Vagina (tissue), 2 donors: ENCODE data around the gene ERO1B. TPM values are rescaled to one million over a fixed set of nuclear protein-coding genes. Genes with fewer than 3 reads are reported as not detected.
A peak's percentile ranks its signal among the peaks of the same experiment; 100 is the strongest.

Experiments
- DNase-seq, 2 donors: peaks; one replicate each; pipeline ENCODE4 v3.0.0-alpha.2; 2017; ENCODE audit errors: extremely low spot score in 2 of 2
- H3K27ac ChIP-seq: fragments of 200-600 bp; sonication (generic); one replicate; pipeline ENCODE4 v1.5.1; 2019
- H3K27me3 ChIP-seq: fragments of 200-600 bp; sonication (generic); one replicate; pipeline ENCODE4 v1.5.1; 2019
- H3K36me3 ChIP-seq, 2 donors: fragments of 200-600 bp; sonication (generic); one replicate each; pipeline ENCODE4 v1.5.1; 2017 to 2019
- H3K4me1 ChIP-seq: fragments of 200-600 bp; sonication (generic); one replicate; pipeline ENCODE4 v1.5.1; 2019
- H3K4me3 ChIP-seq, 2 donors: fragments of 200-600 bp; sonication (generic); 1 replicate in 1 of 2; 2 replicates in 1 of 2; pipeline ENCODE4 v1.5.1; 2016 to 2019
- H3K9me3 ChIP-seq: fragments of 200-600 bp; sonication (generic); one replicate; pipeline ENCODE4 v1.5.1; 2019
- POLR2A ChIP-seq, 2 donors: fragments of 450-650 bp; IDR thresholded peaks; one replicate each; pipeline ENCODE4 v1.6.1; 2017; ENCODE audit warnings: antibody characterized with exemption in 2 of 2, mild to moderate bottlenecking in 2 of 2, moderate library complexity in 2 of 2
- POLR2AphosphoS5 ChIP-seq, 2 donors: sonication (generic); formaldehyde crosslinking; IDR thresholded peaks; one replicate each; pipeline ENCODE4 v1.9.0; 2017; ENCODE audit warnings: antibody characterized with exemption in 2 of 2, mild to moderate bottlenecking in 2 of 2, low read depth in 1 of 2; ENCODE audit not compliant: insufficient read depth in 1 of 2
- intact Hi-C: fragments of 100-400 bp; cut with DNase I; formaldehyde crosslinking; loops from one replicate; pipeline ENCODE4 v1.15.1; 2023
- total RNA-seq: library from RNA; depleted of rRNA; stranded (reverse); fragments of >200 nt; gene quantifications from one replicate; pipeline ENCODE4 v1.2.3, GENCODE V29; 2016
- TF ChIP-seq, protein P1 (sequence below), 3 experiments: fragments of 450-650 bp in 2 of 3; fragments of 200-600 bp in 1 of 3; sonication (generic) in 1 of 3; IDR thresholded peaks; one replicate each; pipeline ENCODE4 v1.5.1; 2017 to 2019; ENCODE audit warnings: antibody characterized with exemption in 3 of 3, mild to moderate bottlenecking in 2 of 3, moderate library complexity in 2 of 3

ERO1B gene
- total RNA-seq, 1 donor from 2014 or later: 10.3 TPM

DNA sequence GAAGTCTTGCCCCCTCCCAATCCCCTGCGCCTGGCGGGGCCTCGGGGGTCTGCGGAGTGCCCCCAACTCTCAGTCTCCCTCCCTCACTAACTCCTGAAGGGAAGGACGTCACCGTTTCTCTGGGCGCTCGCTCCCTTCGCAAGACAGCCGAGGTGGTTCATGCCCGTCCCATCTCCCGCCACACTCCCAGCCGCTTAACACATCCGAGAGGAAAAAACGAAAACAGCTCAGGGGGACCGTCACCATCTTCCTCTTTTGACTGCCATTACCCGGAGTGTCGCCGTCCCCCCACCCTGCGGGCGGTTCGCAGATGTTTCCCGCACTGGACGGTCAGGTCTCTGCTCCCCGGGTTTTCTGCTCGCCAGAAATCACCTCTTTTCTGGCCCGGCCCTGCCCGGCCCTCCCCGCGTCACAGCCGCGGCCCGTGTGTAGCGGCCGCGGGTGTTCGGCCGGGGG, 532 bp downstream of the ERO1B start:
- DNase-seq: no peak
- no peaks in the 10 kb centered on the region for H3K27me3 ChIP-seq
- no peaks in the 10 kb centered on the region for H3K9me3 ChIP-seq
- intact Hi-C loops: no loop called here
- H3K4me3 ChIP-seq: peak overlapping the region; percentile 88 to 92
- H3K4me1 ChIP-seq: peaks cover 15% of the 10 kb centered on the region
- H3K36me3 ChIP-seq: no peaks in the 10 kb centered on the region
- peak overlapping the region; percentile 86 for H3K27ac ChIP-seq
- TF ChIP-seq POLR2AphosphoS5 (IDR thresholded peaks at IDR 0.05; ENCODE audit: insufficient read depth in 1 of 2, low read depth in 1 of 2) (no peak), POLR2A (IDR thresholded peaks at IDR 0.05) (no peak)
- TF ChIP-seq, protein P1, sequence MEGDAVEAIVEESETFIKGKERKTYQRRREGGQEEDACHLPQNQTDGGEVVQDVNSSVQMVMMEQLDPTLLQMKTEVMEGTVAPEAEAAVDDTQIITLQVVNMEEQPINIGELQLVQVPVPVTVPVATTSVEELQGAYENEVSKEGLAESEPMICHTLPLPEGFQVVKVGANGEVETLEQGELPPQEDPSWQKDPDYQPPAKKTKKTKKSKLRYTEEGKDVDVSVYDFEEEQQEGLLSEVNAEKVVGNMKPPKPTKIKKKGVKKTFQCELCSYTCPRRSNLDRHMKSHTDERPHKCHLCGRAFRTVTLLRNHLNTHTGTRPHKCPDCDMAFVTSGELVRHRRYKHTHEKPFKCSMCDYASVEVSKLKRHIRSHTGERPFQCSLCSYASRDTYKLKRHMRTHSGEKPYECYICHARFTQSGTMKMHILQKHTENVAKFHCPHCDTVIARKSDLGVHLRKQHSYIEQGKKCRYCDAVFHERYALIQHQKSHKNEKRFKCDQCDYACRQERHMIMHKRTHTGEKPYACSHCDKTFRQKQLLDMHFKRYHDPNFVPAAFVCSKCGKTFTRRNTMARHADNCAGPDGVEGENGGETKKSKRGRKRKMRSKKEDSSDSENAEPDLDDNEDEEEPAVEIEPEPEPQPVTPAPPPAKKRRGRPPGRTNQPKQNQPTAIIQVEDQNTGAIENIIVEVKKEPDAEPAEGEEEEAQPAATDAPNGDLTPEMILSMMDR (IDR thresholded peaks at IDR 0.05): no peak

DNA sequence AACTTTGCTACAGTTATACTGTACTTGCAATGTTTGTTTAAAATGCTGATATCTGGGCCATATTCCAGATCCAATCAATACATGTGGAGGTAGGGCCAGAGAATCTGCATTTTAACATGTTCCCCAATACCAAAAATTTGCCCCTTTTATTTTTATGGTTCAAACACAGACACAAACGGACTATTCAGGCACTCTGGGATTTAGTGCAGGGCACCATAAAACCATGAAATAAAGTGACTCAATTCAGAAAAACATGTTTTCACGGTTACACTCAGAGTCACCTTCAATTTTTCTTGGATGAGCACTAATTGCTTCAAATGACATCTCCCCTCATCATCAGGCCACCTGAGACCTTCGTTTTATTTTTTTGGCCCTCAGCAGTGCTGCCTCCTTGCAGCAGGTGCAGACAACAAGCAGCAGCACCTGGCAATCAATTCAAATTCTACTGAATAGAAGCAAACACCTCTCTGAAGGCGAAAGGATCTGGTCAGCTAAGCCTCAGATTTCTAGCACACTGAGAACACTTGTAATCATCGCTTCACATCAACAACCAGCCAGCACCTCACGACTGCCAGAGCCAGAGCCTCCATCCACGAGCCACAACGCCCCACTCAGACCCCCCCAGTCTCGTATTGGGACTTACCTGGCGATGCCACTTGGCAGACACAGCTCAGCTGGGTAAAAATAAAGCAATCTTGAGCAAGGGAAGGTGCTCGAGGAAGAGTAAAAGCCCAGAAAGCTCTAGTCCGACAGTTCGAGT, 1.1 kb downstream of the ERO1B start:
- Histone ChIP-seq H3K4me3 (peak overlapping the region; percentile 88 to 92), H3K36me3 (no peaks in the 10 kb centered on the region), H3K4me1 (peaks cover 15% of the 10 kb centered on the region), H3K9me3 (no peaks in the 10 kb centered on the region), H3K27me3 (no peaks in the 10 kb centered on the region), H3K27ac (peak overlapping the region; percentile 86)
- TF ChIP-seq POLR2AphosphoS5 (IDR thresholded peaks at IDR 0.05; ENCODE audit: insufficient read depth in 1 of 2, low read depth in 1 of 2): no peak
- TF ChIP-seq, protein P1 (IDR thresholded peaks at IDR 0.05): no peak
- no peak for TF ChIP-seq POLR2A (IDR thresholded peaks at IDR 0.05)
- DNase-seq: no peak
- intact Hi-C loops: no loop called here

DNA sequence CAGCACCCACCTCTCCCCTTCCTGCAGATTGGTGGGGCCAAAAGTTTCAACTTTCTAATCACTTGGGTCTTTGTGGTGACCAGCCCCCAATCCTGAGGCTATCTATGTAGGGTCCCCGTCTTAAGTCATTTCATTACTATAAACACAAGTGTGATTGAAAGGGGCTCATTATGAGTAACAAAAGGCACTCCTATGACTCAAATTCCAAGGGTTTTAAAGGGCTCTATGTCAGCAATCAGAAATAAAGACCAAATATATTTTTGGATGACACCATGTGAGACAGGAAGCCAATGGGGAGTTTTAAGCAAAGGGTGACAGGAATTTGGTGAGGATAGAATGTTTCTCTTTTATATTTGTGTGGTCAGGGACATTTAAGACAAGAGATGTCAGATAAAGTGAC, 6.2 kb downstream of the ERO1B start:
- intact Hi-C loops: no loop called here
- no peaks in the 10 kb centered on the region for H3K27me3 ChIP-seq
- H3K4me3 ChIP-seq: no peak overlapping the region
- no peak for DNase-seq
- H3K4me1 ChIP-seq: peaks cover 4% of the 10 kb centered on the region
- H3K9me3 ChIP-seq: no peaks in the 10 kb centered on the region
- TF ChIP-seq POLR2A (IDR thresholded peaks at IDR 0.05): no peak
- TF ChIP-seq, protein P1 (IDR thresholded peaks at IDR 0.05): no peak
- no peak for TF ChIP-seq POLR2AphosphoS5 (IDR thresholded peaks at IDR 0.05; ENCODE audit: insufficient read depth in 1 of 2, low read depth in 1 of 2)
- no peak overlapping the region for H3K27ac ChIP-seq
- no peaks in the 10 kb centered on the region for H3K36me3 ChIP-seq

DNA sequence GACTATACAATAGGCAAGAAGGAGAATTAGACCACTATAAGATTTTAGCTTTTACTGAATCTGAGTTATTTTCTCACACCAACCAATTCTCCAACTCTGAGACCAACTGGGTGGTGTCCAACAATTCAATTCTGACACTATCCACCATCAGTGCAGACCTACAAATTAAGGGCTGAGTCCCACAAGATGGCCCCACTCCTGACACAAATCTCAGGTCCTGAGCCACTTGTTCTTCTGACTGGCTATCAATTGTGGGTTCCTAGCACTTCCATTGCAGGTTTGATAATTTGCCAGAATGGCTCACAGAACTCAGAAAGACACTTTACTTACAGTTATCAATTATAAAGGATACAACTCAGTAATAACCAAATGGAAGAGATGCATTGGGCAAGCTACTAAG, 6.7 kb downstream of the ERO1B start:
- no peaks in the 10 kb centered on the region for H3K9me3 ChIP-seq
- H3K4me1 ChIP-seq: no peaks in the 10 kb centered on the region
- intact Hi-C loops: no loop called here
- DNase-seq: no peak
- H3K4me3 ChIP-seq: no peak overlapping the region
- no peaks in the 10 kb centered on the region for H3K36me3 ChIP-seq
- no peak overlapping the region for H3K27ac ChIP-seq
- no peaks in the 10 kb centered on the region for H3K27me3 ChIP-seq
- TF ChIP-seq POLR2A (IDR thresholded peaks at IDR 0.05) (no peak), POLR2AphosphoS5 (IDR thresholded peaks at IDR 0.05; ENCODE audit: insufficient read depth in 1 of 2, low read depth in 1 of 2) (no peak)
- TF ChIP-seq, protein P1 (IDR thresholded peaks at IDR 0.05): no peak

DNA sequence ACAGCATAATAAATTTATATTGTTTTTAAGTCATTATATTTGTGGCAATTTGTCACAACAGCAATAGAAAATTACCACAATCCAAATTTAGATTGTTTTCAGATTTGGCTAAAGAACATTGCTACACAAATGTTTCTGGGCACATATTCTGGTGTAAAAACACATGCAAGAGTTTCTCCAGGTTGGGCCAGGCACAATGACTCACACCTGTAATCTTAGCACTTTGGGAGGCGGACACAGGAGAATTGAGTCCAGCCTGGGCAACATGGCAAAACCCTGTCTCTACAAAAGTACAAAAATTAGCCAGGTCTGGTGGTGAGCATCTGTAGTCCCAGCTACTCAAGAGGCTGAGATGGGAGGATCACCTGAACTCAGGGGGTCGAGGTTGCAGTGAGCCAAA, 8.4 kb downstream of the ERO1B start:
- no peak for DNase-seq
- Histone ChIP-seq H3K4me3 (no peak overlapping the region), H3K9me3 (no peaks in the 10 kb centered on the region), H3K27ac (no peak overlapping the region), H3K36me3 (no peaks in the 10 kb centered on the region), H3K4me1 (no peaks in the 10 kb centered on the region), H3K27me3 (no peaks in the 10 kb centered on the region)
- TF ChIP-seq POLR2AphosphoS5 (IDR thresholded peaks at IDR 0.05; ENCODE audit: insufficient read depth in 1 of 2, low read depth in 1 of 2): no peak
- intact Hi-C loops: no loop called here
